ENCODE results near the gene IKZF3.
"Not testable (repeated sequence)": the region's sequence is repeated elsewhere in the genome, so short reads cannot be mapped to it uniquely, and the experiment has no call there.

Gene IKZF3

DNA sequence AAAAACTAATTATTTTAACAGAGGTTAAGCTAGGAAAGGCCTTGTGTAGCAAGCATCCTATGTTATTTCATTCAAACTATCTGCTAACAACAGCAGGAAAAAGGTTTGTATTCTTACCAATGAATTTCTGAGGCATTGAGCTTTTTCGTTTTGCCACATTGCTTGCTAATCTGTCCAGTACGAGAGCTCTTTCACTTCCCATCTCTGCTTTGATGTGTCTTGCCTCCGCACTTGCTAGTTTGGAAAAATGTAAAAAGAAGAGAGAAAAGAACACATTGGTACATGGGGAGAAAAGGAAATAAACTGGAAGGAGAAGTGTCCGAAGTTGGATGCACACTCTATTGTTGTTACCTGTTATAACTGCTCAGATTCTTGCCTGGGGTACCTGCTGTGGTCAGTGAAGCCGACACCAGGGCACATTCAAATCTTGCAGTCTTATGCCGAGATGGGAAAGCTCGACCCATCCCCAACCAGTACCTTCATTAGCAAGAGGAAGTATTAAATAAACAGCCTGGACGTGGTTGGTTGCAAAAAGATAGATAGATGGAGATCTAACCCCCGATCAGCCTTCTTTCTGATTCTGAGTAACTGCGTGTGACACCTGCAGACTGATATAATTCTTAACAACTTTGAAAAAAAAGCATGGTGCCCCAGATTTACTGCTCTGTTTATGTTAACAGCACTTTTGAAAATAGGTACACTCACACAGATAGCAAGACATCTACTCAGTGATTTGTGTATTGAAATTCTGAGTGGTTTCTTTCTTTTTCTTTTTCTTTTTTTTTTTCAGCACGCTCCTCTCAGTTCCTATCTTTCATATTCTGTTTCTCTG, 86.4 kb downstream of the IKZF3 start:
- DNase-seq, result peak; percentile 9

DNA sequence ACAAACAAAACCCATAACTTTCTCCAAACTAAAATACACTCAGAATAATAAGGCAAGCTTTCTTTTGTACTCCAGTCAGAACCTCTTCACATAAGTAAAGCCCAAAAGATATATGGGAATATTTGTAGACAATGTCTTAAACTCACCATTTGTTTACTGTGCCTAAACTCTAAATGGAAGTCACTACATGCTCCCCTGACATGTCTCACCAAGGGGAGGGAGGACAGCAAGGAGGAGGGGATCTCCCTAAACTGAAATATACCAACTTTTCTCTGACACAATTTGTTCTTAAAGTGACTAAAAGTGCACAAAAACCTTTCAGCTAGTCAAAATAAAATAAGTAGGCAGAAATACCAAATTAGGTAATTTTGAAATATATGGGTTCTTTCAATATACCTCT, 87.9 kb downstream of the IKZF3 start:
- no peak for DNase-seq

DNA sequence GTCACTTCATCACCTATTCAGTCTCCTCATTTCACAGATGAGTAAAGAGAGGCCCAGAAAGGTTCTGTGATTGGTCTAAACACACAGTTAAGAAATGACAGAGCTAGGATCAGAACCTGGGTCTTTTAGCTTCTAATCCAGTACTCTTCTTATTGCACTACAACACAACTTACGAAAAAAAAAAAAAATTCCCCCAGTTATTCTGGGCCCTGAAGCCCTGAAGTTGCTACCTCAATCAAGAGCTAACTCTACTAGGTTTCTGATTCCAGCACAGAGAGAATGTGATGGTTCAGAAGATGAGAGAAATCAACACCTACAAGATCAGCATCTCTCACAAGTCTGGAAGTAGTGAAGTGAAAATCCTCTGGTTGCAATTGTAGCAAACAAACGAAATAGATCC, 89.1 kb downstream of the IKZF3 start:
- no peak for DNase-seq

DNA sequence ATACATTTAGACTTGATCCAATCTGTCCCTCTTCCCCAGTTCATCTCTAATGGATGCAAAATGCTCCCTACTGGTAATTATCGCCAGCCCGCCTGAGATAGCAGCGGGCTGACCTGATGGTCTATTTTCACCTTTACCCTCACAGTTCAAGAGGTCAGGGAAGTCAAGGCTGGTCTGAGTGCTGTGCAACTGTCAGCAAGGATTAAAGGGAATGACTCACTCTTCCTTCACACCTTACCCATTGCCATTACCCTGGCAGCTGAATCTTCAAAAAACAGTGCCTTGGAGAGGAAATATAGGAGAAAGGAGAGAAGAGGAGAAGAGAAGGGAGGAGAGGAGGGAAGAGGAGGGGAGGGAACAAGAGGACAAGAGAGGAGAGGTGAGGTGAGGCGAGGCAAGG, 90.1 kb downstream of the IKZF3 start:
- no peak for DNase-seq

DNA sequence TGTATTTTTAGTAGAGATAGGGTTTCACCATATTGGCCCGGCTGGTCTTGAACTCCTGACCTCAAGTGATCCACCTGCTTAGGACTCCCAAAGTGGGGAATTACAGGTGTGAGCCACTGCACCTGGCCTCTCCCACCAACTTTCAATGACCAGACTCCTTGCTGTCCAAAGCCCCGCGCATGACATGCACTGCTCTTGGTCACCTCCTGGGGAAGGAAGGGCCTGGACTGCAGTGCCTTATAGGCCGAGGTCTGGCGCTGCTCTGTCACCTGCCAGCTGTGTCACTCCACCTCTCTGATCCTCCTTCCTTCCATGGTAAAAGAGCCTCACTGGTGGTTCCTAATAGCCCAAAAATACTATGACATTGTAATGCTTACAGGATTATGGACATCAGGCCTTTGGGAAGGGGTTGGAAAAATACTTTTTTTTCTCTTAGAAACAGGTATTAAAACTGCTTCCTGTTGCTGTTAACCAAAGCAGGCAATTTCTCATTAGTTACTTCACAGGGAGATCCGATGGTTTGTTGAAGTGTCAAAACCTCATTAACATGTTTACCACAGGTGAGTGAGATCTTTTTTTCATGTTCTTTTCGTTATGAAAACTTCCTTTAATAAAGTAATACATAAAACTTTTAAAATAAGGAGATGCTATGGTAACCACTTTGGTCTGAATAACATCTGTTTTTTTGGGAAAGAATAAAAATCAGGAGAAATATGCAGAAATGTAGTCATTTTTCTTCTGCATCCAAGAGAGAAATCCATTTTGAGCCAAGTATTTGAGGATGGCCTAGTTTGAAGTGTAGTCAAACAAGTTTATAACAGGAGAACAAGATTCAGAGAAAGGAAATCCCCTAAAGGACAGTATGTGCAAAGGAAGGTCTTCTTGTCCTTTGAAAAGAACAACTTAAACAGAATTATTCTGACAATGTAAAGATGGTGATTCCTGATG, 90.9 kb downstream of the IKZF3 start:
- no peak for DNase-seq

DNA sequence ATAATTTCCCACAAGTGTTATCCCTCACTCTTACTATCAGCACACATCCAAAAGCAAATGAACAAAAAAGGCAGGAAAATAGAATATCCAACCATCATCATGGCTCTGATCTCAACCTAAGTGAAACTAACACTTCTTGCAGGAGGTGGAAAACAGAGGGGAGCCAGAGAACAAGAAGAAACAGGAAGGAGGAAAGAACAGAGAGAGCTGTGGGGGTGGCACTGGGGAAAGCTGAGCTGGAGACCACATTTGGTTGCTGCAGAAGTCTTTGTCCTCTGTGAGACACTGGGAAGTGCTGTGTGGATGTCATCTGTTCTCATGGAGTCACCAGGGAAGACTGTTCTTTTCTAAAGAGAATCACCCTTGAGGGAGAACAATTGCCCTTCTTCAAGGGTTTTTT, 91.7 kb downstream of the IKZF3 start:
- no peak for DNase-seq

- peak; percentile 91 for DNase-seq
These were observed 94.0 kb downstream of the IKZF3 start for GRCh38 chr17:39769974-39770587.

DNA sequence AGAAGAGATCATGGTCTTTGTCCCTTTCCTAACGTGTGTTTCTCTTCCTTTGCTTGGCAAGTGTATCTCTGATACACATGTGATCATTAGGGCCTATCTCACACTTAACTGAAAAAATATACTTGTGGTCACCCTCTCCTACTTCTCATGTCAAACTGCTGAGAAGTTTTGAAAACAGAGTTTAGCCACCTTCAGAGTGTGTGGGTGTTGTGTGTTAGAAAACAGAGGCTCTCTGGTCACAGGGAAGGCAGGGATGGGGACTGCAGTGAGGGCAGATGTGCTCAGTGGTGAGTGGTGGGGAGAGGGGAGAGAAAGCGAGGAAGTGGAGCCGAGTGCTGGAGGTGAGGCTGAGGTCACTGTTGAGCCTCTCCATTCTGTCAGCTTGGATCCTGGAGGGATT, 97.0 kb downstream of the IKZF3 start:
- DNase-seq, result no peak

DNA sequence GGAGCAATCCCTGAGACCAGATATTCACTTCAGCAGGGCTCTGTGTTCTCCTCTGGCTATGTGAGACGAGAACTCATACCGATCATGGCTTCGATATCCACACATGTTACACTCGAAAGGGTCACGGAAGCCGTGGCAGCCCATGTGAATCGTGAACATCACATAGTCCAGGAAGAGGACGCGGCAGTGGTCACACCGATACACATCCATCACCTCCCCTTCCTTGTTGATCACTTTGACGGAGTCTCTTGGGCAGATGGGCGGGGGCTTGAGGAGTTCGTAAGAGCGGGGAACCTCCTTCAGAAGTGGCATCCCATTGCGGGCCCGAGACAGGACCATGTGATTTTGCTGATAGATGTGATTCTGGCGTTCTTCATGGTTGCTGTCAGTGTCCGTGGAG, 98.3 kb downstream of the IKZF3 start:
- no peak for DNase-seq

DNA sequence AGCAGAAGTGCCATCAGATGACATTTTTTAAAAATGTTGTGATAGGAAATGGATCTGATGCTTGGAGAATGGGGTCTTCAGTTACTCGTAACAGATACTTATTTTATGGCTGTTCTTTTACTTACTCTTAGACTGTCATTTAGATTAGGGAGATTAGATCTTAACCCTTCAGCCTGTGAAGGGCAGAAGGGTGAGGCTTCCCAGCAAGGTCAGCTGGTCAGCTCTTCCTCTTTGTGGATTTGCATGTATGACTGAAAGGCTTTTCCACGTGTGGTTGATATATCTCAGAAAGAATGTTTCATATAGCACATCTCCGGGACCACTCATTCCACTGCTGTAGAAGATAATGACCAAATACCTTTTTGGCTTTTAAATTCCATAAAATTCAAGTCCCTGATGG, 98.9 kb downstream of the IKZF3 start:
- DNase-seq, result no peak

- not testable (repeated sequence) for DNase-seq
These were observed 99.9 kb downstream of the IKZF3 start for GRCh38 chr17:39764171-39764570.

DNA sequence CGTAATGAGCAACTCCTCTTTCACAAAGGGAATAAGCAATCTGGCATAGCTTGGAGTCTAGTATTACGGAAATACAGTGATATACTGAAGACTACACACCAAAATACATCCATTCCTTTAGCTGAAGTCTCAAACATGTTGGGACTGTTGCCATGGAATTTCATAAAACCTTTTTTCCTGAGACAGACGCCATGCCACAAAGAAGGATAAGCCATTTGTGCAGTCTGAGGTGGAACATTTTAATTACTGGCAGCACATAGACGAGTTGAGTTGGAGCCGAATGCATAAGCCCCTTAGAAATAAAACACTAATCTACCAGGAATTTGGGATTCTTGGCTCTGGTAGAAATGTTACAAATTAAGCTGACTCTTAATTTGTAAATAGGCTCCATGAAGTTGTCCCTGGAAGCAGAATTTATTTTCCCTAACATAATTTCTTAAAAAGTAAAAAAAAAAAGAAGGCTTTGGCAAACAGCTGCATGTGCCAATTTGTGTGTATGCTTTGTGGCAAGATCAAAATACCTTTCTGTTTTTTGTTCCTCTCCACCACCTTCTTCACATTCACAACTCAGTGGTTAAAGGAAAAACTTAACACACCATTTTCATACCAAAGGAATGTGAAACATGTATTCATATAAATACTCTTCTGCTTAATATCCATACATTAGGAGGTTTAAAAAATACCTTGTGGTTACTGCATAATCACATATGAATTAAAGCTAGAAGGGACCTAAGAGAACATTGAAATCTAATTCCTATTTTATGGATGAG, 100.9 kb downstream of the IKZF3 start:
- no peak for DNase-seq

DNA sequence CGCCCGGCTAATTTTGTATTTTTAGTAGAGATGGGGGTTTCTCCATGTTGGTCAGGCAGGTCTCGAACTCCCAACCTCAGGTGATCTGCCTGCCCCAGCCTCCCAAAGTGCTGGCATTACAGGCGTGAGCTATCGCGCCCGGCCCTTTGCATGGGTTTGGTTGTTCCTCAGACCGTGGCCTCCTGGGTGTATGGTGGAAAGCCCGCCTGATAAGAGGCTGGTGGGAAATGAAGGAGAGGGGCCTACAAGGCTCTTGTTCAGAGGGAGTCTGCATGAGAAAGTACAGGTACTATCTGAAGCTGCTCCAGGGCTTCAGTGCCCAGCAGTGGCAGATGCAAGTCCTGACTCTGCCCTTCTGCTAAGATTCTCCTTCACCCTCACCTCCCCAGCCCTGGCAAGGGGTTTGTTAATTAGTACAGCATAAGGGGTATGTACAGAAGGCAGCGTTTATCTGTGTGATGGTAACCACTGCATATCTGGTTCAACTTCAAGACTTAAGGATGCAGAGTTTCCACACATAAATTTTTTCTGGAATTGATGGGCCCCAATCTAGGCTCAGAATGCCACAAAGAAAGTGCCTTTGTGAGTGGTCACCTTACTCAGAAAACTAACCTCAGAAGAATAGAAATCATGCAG, 102.1 kb downstream of the IKZF3 start:
- no peak for DNase-seq

DNA sequence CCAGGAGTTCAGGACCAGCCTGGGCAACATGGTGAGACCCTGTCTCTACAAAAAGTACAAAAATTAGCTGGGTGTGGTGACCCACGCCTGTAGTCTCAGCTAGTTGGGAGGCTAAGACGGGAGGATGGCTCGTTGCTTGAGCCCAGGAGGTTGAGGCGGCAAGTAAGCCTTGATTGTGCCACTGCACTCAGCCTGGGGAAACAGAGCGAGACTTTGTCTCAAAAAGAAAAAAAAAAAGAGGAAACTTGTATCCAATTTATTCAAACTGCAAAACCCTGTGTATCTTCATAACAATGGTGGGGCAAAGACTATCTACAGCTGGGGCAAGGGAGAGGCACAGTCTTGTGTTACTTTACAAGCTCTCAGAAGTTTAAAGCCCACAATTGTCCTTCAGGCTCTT, 104.9 kb downstream of the IKZF3 start:
- no peak for DNase-seq

DNA sequence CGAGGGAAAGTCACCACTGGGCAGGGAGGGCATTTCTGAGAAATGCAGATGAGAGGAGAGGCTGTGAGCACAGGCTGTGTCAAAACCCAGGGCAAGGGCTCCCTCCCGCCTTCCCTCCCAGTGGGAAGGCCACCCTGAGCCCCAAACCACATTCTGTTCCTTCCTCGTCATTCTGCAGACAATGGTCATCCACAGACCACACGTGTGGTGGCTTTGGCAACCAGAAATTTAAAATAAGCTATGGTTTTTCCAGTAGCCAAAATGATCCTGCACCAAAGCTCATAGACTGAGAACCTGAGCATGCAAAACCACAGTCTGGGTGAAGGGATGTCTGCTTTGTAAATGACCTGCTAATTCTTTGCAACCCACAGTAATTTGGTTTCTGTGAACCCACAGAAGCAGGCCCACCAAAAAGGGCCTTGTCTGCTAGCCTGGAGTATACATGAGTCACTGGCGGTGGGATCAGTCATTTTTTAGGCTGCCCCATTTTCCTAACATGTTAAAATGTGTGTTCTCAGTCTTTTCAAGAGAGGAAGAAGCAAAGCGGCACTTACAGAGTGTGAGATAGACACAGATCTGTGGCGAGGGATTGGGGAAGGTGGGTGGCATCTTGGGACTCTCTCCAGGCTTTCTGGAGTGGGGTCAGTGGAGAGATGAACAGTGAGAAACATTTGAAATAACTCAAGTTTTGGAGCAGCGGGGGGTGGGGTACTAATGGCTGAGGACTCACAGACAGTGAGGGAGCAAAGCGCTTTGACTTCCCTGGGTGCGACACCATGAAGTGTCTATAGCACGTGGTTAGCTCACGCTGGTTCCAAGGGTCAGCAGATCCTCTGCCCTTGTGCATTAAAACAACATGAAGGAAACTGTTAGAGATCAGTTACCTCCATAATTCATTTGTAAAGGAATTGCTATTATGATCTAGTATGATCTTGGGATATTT, 105.9 kb downstream of the IKZF3 start:
- no peak for DNase-seq

DNA sequence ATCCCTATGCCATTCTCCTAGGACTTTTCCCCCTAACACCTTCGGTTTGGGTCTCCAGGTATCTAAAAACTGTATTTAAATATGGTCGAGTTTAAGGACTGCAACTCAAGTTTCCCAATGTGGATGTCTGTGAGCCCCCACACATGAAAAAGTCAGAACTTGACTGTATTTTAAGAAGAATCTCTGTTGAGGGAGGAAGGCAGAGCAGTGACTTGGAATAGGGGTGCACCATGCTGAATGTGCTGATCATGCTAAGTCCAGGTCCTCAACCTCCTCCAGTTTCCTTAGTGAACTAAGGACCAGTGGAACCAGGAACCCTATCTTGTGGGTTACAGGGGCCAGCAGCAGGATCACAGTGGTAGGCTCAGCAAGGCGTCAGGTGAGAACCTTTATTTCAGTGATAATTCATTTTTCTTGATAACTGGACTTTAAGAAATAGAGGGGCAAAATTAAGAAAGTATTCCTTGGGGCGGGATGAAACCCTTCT, 106.9 kb downstream of the IKZF3 start:
- DNase-seq, result no peak

GRCh38 chr17:39756380-39757079, 107.6 kb downstream of the IKZF3 start:
- DNase-seq, result no peak

- no peak for DNase-seq
These were observed 108.3 kb downstream of the IKZF3 start for GRCh38 chr17:39755554-39756379.

- DNase-seq, result peak; percentile 34
These were observed 109.1 kb downstream of the IKZF3 start for GRCh38 chr17:39754958-39755553.
